ENCODE data around the gene SERPINI2. TPM values are rescaled to one million over a fixed set of nuclear protein-coding genes. Genes with fewer than 3 reads are reported as not detected.

Gene SERPINI2
- total RNA-seq, 1 experiment from 2014 or later: 0.22 TPM

GRCh38 chr3:167489571-167489970 is 15.7 kb upstream of the SERPINI2 start:
- Histone ChIP-seq H3K4ac (ENCODE audit: low read depth, low read length) (no peak overlapping the region), H3K9me3 (ENCODE audit: control insufficient read depth, low read depth, low read length) (no peaks in the 10 kb centered on the region), H2BK120ac (ENCODE audit: low read depth, low read length, poor library complexity, severe bottlenecking) (no peak overlapping the region), H3K56ac (ENCODE audit: insufficient read length, low read depth, low read length) (no peak overlapping the region), H3K27ac (ENCODE audit: insufficient read length, low read depth, low read length) (no peak overlapping the region), H3K23me2 (ENCODE audit: insufficient read length, low read depth, low read length, poor library complexity, severe bottlenecking) (no peaks in the 10 kb centered on the region), H4K91ac (ENCODE audit: insufficient read length, low read depth, low read length) (no peak overlapping the region), H2AFZ (ENCODE audit: low read length) (no peak overlapping the region), H3K4me1 (ENCODE audit: insufficient read depth, low read length) (peaks cover 12% of the 10 kb centered on the region; the same call in 1 of the 2 replicates), H3K79me2 (ENCODE audit: insufficient read depth, low read length) (no peaks in the 10 kb centered on the region), H4K20me1 (ENCODE audit: control insufficient read depth, insufficient read depth, insufficient read length) (no peaks in the 10 kb centered on the region), H2AK5ac (ENCODE audit: insufficient read length, low read length) (no peak overlapping the region), H3K14ac (ENCODE audit: insufficient read depth, low read length) (no peak overlapping the region), H2BK15ac (ENCODE audit: low read depth, low read length) (no peak overlapping the region), H3K18ac (ENCODE audit: insufficient read length, low read depth, low read length) (no peak overlapping the region), H3K79me1 (ENCODE audit: insufficient read depth, low read depth, low read length, poor library complexity, severe bottlenecking) (no peaks in the 10 kb centered on the region), H3K27me3 (ENCODE audit: insufficient read depth, low read length) (no peaks in the 10 kb centered on the region), H4K5ac (ENCODE audit: insufficient read length, low read depth, low read length) (no peak overlapping the region), H3T11ph (ENCODE audit: low read length) (no peak overlapping the region), H3K23ac (ENCODE audit: insufficient read length, low read depth, low read length) (no peak overlapping the region), H3K4me2 (ENCODE audit: insufficient read depth, insufficient read length, low read length) (no peak overlapping the region), H2BK20ac (ENCODE audit: low read depth, low read length, poor library complexity, severe bottlenecking) (no peak overlapping the region), H3K9ac (ENCODE audit: extremely low read depth, insufficient read length, low read length) (no peak overlapping the region), H4K8ac (replicated peaks; ENCODE audit: insufficient read length, low read depth, low read length) (no peak overlapping the region), H2BK12ac (ENCODE audit: insufficient read length, low read depth, low read length) (no peak overlapping the region), H2BK5ac (ENCODE audit: insufficient read length, low read length) (no peak overlapping the region)
- H3K4me1 Mint-ChIP-seq: peaks cover 24 to 26% of the 10 kb centered on the region in 2 experiments
- H3K4me3 Mint-ChIP-seq: no peak overlapping the region
- no peak for TF ChIP-seq CTCF (conservative IDR thresholded peaks at IDR 0.05)
- no peaks in the 10 kb centered on the region; a peak in 1 of 5 replicates for H3K9me3 Mint-ChIP-seq
- H3K27me3 Mint-ChIP-seq (ENCODE audit: low read depth): peaks cover 2% of the 10 kb centered on the region
- no peak for DNase-seq
- H3K27ac Mint-ChIP-seq: no peak overlapping the region
- WGBS (ENCODE audit: extremely low coverage, insufficient read length, low lambda C conversion rate): no CpG with 5 or more reads among the region's 1 CpG
- no peaks in the 10 kb centered on the region for H3K36me3 Mint-ChIP-seq (ENCODE audit: insufficient read depth in 1 of 3, low read depth in 3 of 3)
